RWPE1 (cell line): ENCODE data around the gene TRIM32.

ENCODE experiments used
- CTCF ChIA-PET: fragments of 350-600 bp; sonication (Branson Sonifier 250); formaldehyde crosslinking; extraction: SDS; loops from one replicate; lab custom pipeline; 2021; lab: Yijun Ruan, JAX
- POLR2A ChIA-PET: fragments of 400-600 bp; formaldehyde crosslinking; extraction: SDS; loops from one replicate; lab custom pipeline; 2020; ENCODE audit warnings: antibody characterized with exemption; ENCODE audit not compliant: low non-redundant PET; lab: Yijun Ruan, JAX
- DNase-seq: peaks from one replicate; pipeline ENCODE4 v3.0.0; 2012; ENCODE audit warnings: low spot score
- H3K27ac ChIP-seq: fragments of 450-650 bp; 2 replicates; pipeline ENCODE4 v1.5.1; 2017
- TF ChIP-seq, protein P1 (sequence below): fragments of 450-650 bp; conservative IDR thresholded peaks from 2 replicates; pipeline ENCODE4 v1.5.1; 2017; ENCODE audit warnings: low read depth, mild to moderate bottlenecking

Gene TRIM32, protein sequence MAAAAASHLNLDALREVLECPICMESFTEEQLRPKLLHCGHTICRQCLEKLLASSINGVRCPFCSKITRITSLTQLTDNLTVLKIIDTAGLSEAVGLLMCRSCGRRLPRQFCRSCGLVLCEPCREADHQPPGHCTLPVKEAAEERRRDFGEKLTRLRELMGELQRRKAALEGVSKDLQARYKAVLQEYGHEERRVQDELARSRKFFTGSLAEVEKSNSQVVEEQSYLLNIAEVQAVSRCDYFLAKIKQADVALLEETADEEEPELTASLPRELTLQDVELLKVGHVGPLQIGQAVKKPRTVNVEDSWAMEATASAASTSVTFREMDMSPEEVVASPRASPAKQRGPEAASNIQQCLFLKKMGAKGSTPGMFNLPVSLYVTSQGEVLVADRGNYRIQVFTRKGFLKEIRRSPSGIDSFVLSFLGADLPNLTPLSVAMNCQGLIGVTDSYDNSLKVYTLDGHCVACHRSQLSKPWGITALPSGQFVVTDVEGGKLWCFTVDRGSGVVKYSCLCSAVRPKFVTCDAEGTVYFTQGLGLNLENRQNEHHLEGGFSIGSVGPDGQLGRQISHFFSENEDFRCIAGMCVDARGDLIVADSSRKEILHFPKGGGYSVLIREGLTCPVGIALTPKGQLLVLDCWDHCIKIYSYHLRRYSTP

DNA sequence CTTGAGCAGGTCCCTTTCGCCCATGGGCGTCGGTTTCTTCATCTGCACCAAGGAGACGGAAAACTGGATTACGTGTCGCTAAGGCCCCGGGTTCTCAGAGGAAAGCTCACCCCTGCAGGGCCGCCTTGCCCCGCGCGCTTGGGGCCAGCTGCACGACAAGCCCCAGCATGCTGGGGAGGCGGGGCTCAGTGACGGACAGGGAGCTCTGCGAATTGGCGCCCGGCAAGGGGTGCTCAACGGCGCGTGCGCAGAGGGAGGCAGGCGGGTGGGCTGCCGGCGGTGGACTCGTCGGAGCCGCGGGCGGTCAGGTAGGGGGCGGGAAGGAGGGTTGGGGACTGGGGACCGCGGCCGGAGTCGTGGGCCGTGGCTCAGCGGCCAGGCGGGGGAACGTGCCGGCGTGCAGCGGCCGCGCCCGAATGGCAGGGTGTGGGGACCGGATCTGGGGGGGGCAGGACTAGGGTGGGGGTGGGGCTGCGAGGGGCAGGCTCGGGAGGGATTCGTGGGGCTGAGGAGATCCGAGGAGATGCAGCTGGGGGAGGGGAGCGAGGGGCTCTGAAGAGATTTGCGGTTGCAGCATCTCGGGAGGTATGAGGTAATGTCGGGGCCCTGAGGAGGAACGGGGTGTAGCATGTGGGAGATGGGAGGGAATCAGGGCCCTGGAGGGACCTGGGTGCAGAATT, at the start of gene TRIM32:
Gene TRIM32, plus strand, starts transcription at position 232 of the 680 bp plus-strand sequence. CDS start 10,438 bp downstream, outside the sequence.
- ChIA-PET POLR2A (interaction anchor here (0.7 kb wide), 1 partner anchor 554 kb away, joined by 3 read pairs; no protein-coding TSS in a partner anchor), CTCF (interaction anchor here (0.5 kb wide), 1 partner anchor 676 kb away, joined by 3 read pairs; no protein-coding TSS in a partner anchor)
- DNase-seq, result peak; percentile 99
- TF ChIP-seq, protein P1, sequence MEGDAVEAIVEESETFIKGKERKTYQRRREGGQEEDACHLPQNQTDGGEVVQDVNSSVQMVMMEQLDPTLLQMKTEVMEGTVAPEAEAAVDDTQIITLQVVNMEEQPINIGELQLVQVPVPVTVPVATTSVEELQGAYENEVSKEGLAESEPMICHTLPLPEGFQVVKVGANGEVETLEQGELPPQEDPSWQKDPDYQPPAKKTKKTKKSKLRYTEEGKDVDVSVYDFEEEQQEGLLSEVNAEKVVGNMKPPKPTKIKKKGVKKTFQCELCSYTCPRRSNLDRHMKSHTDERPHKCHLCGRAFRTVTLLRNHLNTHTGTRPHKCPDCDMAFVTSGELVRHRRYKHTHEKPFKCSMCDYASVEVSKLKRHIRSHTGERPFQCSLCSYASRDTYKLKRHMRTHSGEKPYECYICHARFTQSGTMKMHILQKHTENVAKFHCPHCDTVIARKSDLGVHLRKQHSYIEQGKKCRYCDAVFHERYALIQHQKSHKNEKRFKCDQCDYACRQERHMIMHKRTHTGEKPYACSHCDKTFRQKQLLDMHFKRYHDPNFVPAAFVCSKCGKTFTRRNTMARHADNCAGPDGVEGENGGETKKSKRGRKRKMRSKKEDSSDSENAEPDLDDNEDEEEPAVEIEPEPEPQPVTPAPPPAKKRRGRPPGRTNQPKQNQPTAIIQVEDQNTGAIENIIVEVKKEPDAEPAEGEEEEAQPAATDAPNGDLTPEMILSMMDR, result no peak
- peak within 1 kb of the TSS; percentile 64 for H3K27ac ChIP-seq

DNA sequence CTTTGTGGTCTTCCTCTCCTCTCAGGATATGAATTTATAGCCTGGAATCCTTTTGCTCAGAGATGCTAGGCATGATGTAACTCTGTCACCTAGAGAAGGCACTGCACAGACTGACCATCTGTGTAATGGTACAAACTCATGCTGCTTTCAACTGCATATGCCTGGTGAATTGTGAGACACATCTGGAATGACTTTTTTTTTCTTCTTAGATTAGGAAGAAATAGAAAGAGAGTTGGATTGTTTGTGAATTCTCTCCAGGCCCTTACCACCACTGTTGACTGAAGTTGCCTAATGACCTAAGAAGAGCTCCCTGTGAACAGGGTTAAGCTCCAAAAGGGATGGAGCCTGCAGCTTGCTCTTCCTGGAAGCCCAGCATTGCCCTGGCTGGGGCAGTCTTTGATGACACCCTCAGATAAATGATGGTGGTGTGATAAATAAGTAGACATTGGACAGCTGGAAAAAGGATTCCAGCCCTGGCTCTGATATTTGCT, 47.8 kb upstream of the TRIM32 start:
- no peak for DNase-seq
- ChIA-PET POLR2A (no interaction called here), CTCF (interaction anchor here (0.8 to 1.7 kb wide), 2 partner anchors 8 to 397 kb away, joined by 3 to 5 read pairs; no protein-coding TSS in a partner anchor)
- TF ChIP-seq, protein P1, result no peak
- H3K27ac ChIP-seq, result no peak overlapping the region

DNA sequence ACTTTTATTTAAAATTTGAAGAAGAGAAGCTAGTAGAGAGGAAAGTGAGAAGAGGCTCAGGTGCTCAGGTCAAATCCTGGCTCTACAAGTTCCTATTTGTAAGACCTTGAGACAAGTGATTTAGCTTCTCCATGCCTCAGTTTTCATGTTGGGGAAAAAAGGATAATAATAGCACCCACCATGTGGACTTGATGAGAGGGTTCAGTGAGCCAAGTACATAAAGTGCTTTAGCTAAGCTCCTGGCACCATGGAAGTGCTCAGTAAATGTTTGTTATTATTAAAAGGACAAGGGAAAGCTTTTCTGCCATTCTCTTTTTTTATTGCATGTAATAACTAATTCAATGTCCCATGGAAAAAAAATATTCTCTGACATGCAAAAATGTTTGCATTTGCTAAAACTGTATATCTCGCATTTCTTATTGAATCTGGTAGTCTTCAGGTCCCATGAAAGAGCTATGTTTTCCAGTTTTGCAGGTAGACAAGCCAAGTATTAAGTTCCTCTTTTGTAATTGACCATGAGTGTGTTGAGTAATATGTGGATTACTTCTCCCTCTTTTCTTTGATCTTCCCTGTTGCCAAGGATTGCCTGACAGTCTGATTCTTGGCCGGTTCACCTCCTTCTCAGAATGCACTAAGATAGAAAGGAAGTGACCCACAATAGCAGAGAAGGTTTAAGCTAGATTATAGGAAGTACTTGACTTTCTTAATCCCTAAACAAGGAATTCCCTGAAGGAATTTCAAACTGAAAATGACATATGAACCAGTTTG, 45.6 kb upstream of the TRIM32 start:
- no peak for DNase-seq
- TF ChIP-seq, protein P1, result no peak
- no peak overlapping the region for H3K27ac ChIP-seq
- ChIA-PET POLR2A (no interaction called here), CTCF (interaction anchor here (0.6 to 1.5 kb wide), 3 partner anchors 20 to 1050 kb away, joined by 3 to 4 read pairs (median 3); no protein-coding TSS in a partner anchor)

DNA sequence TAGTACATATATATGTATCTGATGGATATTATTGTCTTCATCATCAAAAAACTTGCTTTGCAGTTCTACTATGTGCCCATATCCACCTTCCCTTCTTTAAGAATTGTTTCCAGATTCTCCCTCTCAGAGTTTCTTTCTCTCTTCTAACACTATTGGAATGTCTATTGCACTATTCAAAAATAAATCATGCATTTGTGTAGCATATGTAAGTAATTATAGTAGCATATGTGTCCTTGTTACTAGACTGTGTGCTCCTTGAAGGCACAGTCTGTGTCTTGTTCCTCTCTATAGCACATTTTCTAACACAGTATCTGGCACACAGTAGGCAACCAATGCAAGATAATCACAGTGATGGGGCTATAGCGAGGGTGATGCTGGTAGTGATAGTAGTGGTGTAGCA, 43.4 kb upstream of the TRIM32 start:
- TF ChIP-seq, protein P1, result no peak
- no peak overlapping the region for H3K27ac ChIP-seq
- no peak for DNase-seq
- ChIA-PET CTCF (interaction anchor here (1.3 kb wide), 1 partner anchor 1050 kb away, joined by 7 read pairs; no protein-coding TSS in a partner anchor), POLR2A (no interaction called here)

DNA sequence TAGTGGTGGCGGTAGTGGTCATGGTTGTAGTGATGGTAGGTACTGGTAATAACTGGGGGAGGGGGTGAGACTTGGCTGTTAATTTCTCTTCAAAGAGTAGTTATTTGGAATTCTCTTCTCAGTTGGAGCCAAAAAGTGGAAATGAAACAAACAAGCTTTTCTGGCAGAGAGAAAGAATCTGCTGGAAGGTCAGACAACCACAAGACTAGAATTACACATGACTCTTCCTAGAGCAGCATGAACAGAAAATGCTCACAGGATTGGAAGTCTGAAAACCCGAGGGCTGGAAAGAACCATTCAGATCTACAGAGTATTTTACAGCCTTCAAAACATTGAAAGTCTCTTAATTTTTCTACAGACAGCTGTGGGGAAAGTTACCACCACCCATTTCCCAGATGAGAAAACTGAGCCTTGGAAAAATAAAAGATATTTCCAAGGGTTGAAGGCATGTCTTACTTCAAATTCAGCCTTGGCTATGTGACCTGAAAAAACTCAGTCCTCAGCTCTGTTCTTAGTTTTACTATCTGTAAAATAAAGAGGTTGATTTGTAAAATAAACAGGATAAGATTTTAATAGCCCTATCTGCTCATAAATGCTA, 42.9 kb upstream of the TRIM32 start:
- no peak overlapping the region for H3K27ac ChIP-seq
- CTCF ChIA-PET, result interaction anchor here (0.6 to 1.3 kb wide), 2 partner anchors 941 to 1051 kb away, joined by 3 to 7 read pairs; no protein-coding TSS in a partner anchor

More for the DNA sequence above, 42.9 kb upstream of the TRIM32 start:
- TF ChIP-seq, protein P1, result no peak
- POLR2A ChIA-PET, result no interaction called here
- no peak for DNase-seq
